SK-N-SH treated with all-trans-retinoic acid at 6 μM for 48 hours (cell line): ENCODE results near the gene TPM1.

Source experiments
- ATAC-seq: fragments of 200-7000 bp; cut with Tn5 transposase; 3 replicates; pipeline ENCODE4 v1.9.1; 2020; ENCODE audit warnings: mild to moderate bottlenecking, moderate library complexity
- ESRRG ChIP-seq: fragments of 250-450 bp; sonication (Bioruptor Pico); IDR thresholded peaks from 2 replicates; pipeline ENCODE4 v1.6.1; 2021; ENCODE audit warnings: mild to moderate bottlenecking
- ISL1 ChIP-seq: fragments of 250-450 bp; sonication (Bioruptor Pico); IDR thresholded peaks from 2 replicates; pipeline ENCODE4 v2.1.2; 2022; ENCODE audit warnings: mild to moderate bottlenecking, moderate library complexity
- OSR1 ChIP-seq: fragments of 250-450 bp; sonication (Bioruptor Pico); IDR thresholded peaks from 2 replicates; pipeline ENCODE4 v1.8.0; 2022; ENCODE audit warnings: moderate library complexity, mild to moderate bottlenecking, inconsistent platforms
- POU6F1 ChIP-seq: fragments of 250-450 bp; sonication (Bioruptor Pico); IDR thresholded peaks from 2 replicates; pipeline ENCODE4 v1.8.0; 2021; ENCODE audit warnings: low read depth, mild to moderate bottlenecking, moderate library complexity, borderline replicate concordance
- PPARA ChIP-seq: fragments of 250-450 bp; sonication (Bioruptor Pico); IDR thresholded peaks from 2 replicates; pipeline ENCODE4 v1.5.0; 2020; ENCODE audit warnings: mild to moderate bottlenecking, borderline replicate concordance
- SNAI2 ChIP-seq: fragments of 250-450 bp; sonication (Bioruptor Pico); IDR thresholded peaks from 2 replicates; pipeline ENCODE4 v1.5.0; 2020; ENCODE audit warnings: mild to moderate bottlenecking, moderate library complexity
- TCF4 ChIP-seq: fragments of 250-450 bp; sonication (Bioruptor Pico); IDR thresholded peaks from 2 replicates; pipeline ENCODE4 v1.8.0; 2021; ENCODE audit warnings: mild to moderate bottlenecking, moderate library complexity, borderline replicate concordance
- TOX ChIP-seq: fragments of 250-450 bp; sonication (Bioruptor Pico); IDR thresholded peaks from 2 replicates; pipeline ENCODE4 v1.8.0; 2021; ENCODE audit warnings: mild to moderate bottlenecking, moderate library complexity, borderline replicate concordance
- ZC3H10 ChIP-seq: fragments of 250-450 bp; sonication (Bioruptor Pico); IDR thresholded peaks from 2 replicates; pipeline ENCODE4 v1.5.1; 2021; ENCODE audit warnings: mild to moderate bottlenecking, moderate library complexity
- ZFP3 ChIP-seq: fragments of 250-450 bp; sonication (Bioruptor Pico); IDR thresholded peaks from 2 replicates; pipeline ENCODE4 v1.5.0; 2020; ENCODE audit warnings: mild to moderate bottlenecking, moderate library complexity
- ZFP30 ChIP-seq: fragments of 450-650 bp; formaldehyde crosslinking; IDR thresholded peaks from 2 replicates; pipeline ENCODE4 v1.5.0; 2022; ENCODE audit warnings: mild to moderate bottlenecking, moderate library complexity
- ZNF70 ChIP-seq: fragments of 450-650 bp; formaldehyde crosslinking; IDR thresholded peaks from 2 replicates; pipeline ENCODE4 v1.5.0; 2020; ENCODE audit warnings: mild to moderate bottlenecking, moderate library complexity

TPM1 gene

GRCh38 chr15:63114465-63114864, 71.9 kb downstream of the TPM1 start:
- ATAC-seq: peak; percentile 61
- TF ChIP-seq ESRRG (CRISPR knock-in tag) (no peak), OSR1 (CRISPR knock-in tag) (no peak), ZFP3 (no peak), ZC3H10 (CRISPR knock-in tag) (no peak), SNAI2 (CRISPR knock-in tag) (no peak), POU6F1 (no peak), ZFP30 (CRISPR knock-in tag) (no peak), TOX (CRISPR knock-in tag) (no peak), ZNF70 (CRISPR knock-in tag) (no peak), PPARA (CRISPR knock-in tag) (no peak), ISL1 (CRISPR knock-in tag) (no peak), TCF4 (CRISPR knock-in tag) (no peak)
- TF ChIP-seq, all 23 proteins: peak for 0
